Measurements from ENCODE around the gene NR4A2. TPM values are rescaled to one million over a fixed set of nuclear protein-coding genes. Genes with fewer than 3 reads are reported as not detected.
"Not testable (repeated sequence)": the region's sequence is repeated elsewhere in the genome, so short reads cannot be mapped to it uniquely, and the experiment has no call there.

Gene NR4A2
- total RNA-seq, 1 donor from 2014 or later = 2.2 TPM

DNA sequence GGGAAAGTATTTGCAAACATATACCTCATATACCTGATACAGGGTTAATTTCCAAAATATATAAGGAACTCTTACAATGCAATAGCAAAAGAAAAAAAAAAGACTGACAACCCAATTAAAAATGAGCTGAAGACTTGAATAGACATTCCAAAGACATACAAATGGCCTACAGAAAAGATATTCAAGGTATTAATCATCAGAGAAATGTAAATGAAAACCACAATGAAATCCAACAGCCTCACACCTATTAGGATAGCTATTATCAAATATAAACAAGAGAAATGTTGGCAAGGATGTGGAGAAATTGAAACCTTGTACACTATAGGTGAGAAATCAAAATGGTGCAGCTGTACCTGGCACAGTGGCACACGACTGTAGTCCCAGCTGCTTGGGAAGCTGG, 25.7 kb downstream of the NR4A2 start:
- H3K4me3 Mint-ChIP-seq (ENCODE audit: unreplicated experiment) = no peak overlapping the region
- TF ChIP-seq, protein P1, sequence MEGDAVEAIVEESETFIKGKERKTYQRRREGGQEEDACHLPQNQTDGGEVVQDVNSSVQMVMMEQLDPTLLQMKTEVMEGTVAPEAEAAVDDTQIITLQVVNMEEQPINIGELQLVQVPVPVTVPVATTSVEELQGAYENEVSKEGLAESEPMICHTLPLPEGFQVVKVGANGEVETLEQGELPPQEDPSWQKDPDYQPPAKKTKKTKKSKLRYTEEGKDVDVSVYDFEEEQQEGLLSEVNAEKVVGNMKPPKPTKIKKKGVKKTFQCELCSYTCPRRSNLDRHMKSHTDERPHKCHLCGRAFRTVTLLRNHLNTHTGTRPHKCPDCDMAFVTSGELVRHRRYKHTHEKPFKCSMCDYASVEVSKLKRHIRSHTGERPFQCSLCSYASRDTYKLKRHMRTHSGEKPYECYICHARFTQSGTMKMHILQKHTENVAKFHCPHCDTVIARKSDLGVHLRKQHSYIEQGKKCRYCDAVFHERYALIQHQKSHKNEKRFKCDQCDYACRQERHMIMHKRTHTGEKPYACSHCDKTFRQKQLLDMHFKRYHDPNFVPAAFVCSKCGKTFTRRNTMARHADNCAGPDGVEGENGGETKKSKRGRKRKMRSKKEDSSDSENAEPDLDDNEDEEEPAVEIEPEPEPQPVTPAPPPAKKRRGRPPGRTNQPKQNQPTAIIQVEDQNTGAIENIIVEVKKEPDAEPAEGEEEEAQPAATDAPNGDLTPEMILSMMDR (IDR thresholded peaks at IDR 0.05; ENCODE audit: partially characterized antibody, unreplicated experiment) = no peak
- H3K4me1 Mint-ChIP-seq (ENCODE audit: low read depth, unreplicated experiment) = peaks cover 3% of the 10 kb centered on the region
- no peaks in the 10 kb centered on the region for H3K27me3 Mint-ChIP-seq (ENCODE audit: unreplicated experiment)
- peaks cover 3% of the 10 kb centered on the region for H3K9me3 Mint-ChIP-seq (ENCODE audit: unreplicated experiment)
- H3K27ac Mint-ChIP-seq (ENCODE audit: unreplicated experiment) = no peak overlapping the region
- no peaks in the 10 kb centered on the region for H3K36me3 Mint-ChIP-seq (ENCODE audit: unreplicated experiment)
- DNase-seq = no peak

DNA sequence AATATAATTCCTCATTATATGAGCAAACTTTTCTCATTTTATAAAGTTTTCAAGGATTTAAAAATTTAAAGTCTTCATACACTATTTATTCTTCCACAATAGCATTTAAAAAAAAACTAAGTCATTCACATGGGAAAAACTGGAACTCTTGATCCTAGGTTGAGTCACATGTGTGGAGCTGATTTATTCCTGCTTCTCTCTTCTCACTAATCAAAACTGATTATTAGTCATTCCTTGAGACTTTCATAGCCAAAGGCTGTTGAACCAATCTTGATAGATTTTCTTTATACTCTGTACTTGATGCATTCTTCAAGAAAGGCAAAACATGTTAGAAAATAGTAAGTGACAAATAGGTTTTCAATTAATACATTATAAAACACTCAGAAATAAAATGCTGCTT, 27.4 kb downstream of the NR4A2 start:
- Mint-ChIP-seq H3K36me3 (ENCODE audit: unreplicated experiment) (peaks cover under 1% of the 10 kb centered on the region), H3K27ac (ENCODE audit: unreplicated experiment) (no peak overlapping the region), H3K4me3 (ENCODE audit: unreplicated experiment) (no peak overlapping the region), H3K9me3 (ENCODE audit: unreplicated experiment) (peaks cover 3% of the 10 kb centered on the region), H3K27me3 (ENCODE audit: unreplicated experiment) (no peaks in the 10 kb centered on the region), H3K4me1 (ENCODE audit: low read depth, unreplicated experiment) (no peaks in the 10 kb centered on the region)
- TF ChIP-seq, protein P1 (IDR thresholded peaks at IDR 0.05; ENCODE audit: partially characterized antibody, unreplicated experiment) = no peak
- no peak for DNase-seq

DNA sequence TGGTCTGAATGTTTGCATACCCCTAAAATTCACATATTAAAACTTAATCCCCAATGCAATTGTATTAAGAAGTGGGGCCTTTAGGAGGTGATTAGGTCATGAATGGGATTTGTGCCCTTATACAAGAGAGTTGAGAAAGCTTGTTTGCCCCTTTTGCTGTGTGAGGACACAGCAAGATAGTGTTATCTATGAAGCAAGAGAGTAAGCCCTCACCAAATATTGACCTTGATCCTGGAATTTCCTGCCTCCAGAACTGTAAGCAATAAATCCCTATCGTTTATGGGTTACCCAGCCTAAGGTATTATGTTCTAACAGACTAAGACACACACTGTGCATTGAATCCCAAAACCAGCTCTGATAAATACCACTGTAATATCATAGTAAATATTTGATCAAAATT, 32.2 kb downstream of the NR4A2 start:
- no peaks in the 10 kb centered on the region for H3K4me1 Mint-ChIP-seq (ENCODE audit: low read depth, unreplicated experiment)
- no peak overlapping the region for H3K27ac Mint-ChIP-seq (ENCODE audit: unreplicated experiment)
- H3K27me3 Mint-ChIP-seq (ENCODE audit: unreplicated experiment) = no peaks in the 10 kb centered on the region
- H3K36me3 Mint-ChIP-seq (ENCODE audit: unreplicated experiment) = peaks cover 5% of the 10 kb centered on the region
- TF ChIP-seq, protein P1 (IDR thresholded peaks at IDR 0.05; ENCODE audit: partially characterized antibody, unreplicated experiment) = no peak
- no peaks in the 10 kb centered on the region for H3K9me3 Mint-ChIP-seq (ENCODE audit: unreplicated experiment)
- H3K4me3 Mint-ChIP-seq (ENCODE audit: unreplicated experiment) = no peak overlapping the region
- no peak for DNase-seq

DNA sequence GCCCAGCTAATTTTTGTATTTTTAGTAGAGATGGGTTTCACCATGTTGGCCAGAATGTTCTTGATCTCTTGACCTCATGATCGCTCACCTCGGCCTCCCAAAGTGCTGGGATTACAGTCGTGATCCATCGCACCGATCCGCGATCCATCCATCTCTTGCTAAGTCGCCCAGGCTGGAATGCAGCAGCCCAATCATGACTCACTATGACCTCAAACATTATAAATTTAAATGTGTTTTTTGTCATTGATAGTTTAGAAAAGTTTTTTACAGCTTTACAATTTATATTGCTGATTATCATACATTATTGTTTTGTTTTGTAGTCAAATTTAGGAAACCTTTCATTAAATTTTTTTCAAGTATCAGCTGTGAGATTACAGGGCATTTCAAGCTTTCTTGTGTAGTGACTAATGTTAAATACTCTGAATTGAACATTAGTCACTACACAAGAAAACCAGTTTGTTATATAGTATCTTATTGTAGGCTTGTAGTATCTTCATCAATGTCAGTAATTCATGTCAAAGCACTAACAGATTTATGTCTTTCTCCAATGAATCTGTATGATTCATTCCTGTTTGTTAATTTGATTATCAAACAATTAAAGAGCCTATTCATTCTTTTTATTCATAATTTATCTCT, 37.5 kb downstream of the NR4A2 start:
- Mint-ChIP-seq H3K36me3 (ENCODE audit: unreplicated experiment) (peaks cover 7% of the 10 kb centered on the region), H3K27me3 (ENCODE audit: unreplicated experiment) (no peaks in the 10 kb centered on the region), H3K4me3 (ENCODE audit: unreplicated experiment) (no peak overlapping the region), H3K4me1 (ENCODE audit: low read depth, unreplicated experiment) (no peaks in the 10 kb centered on the region), H3K27ac (ENCODE audit: unreplicated experiment) (peak overlapping the region; percentile 38), H3K9me3 (ENCODE audit: unreplicated experiment) (peaks cover 1% of the 10 kb centered on the region)
- no peak for DNase-seq
- TF ChIP-seq, protein P1 (IDR thresholded peaks at IDR 0.05; ENCODE audit: partially characterized antibody, unreplicated experiment) = no peak

DNA sequence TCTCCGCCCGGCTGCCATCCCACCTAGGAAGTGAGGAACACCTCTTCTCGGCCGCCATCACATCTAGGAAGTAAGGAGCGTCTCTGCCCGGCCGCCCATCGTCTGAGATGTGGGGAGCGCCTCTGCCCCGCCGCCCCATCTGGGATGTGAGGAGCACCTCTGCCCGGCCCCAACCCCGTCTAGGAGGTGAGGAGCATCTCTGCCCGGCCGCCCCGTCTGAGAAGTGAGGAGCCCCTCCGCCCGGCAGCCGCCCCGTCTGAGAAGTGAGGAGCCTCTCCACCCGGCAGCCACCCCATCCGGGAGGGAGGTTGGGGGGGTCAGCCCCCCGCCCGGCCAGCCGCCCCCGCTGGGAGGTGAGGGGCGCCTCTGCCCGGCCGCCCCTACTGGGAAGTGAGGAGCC, 39.1 kb downstream of the NR4A2 start:
- H3K36me3 Mint-ChIP-seq (ENCODE audit: unreplicated experiment); H3K27me3 Mint-ChIP-seq (ENCODE audit: unreplicated experiment); H3K4me3 Mint-ChIP-seq (ENCODE audit: unreplicated experiment); H3K27ac Mint-ChIP-seq (ENCODE audit: unreplicated experiment); DNase-seq; H3K9me3 Mint-ChIP-seq (ENCODE audit: unreplicated experiment); H3K4me1 Mint-ChIP-seq (ENCODE audit: low read depth, unreplicated experiment): not testable (repeated sequence)

Measured in glutamatergic neuron (in vitro differentiated cells).